ENCODE results near the gene CELA2B. TPM values are rescaled to one million over a fixed set of nuclear protein-coding genes. Genes with fewer than 3 reads are reported as not detected.

The CELA2B gene
- total and polyA plus RNA-seq, 3 donors from 2014 or later = 2.7 to 3.7 (median 3.3) TPM

- Histone ChIP-seq H3K27ac (no peak overlapping the region), H3K27me3 (no peaks in the 10 kb centered on the region), H3K9me3 (no peaks in the 10 kb centered on the region), H3K36me3 (ENCODE audit: low read depth, missing control alignments) (no peaks in the 10 kb centered on the region), H3K4me1 (no peaks in the 10 kb centered on the region), H3K4me3 (no peak overlapping the region)
- TF ChIP-seq CTCF (IDR thresholded peaks at IDR 0.05) (no peak), POLR2A (IDR thresholded peaks at IDR 0.05) (no peak)
- WGBS, 2 donors = 91 to 92% methylated on average over 16 to 17 of the region's 17 CpGs
- DNase-seq = no peak
- intact Hi-C loops (cut with DNase I; ENCODE audit: low total_unique reads) = no loop called here
Observed at GRCh38 chr1:15435239-15436077, 40.4 kb upstream of the CELA2B start.

GRCh38 chr1:15436881-15437442, 38.9 kb upstream of the CELA2B start:
- intact Hi-C loops (cut with DNase I; ENCODE audit: low total_unique reads) = no loop called here

GRCh38 chr1:15439325-15439724, 36.6 kb upstream of the CELA2B start:
- DNase-seq = no peak
- no peak overlapping the region for H3K4me3 ChIP-seq
- H3K27me3 ChIP-seq = no peaks in the 10 kb centered on the region
- peaks cover under 1% of the 10 kb centered on the region for H3K4me1 ChIP-seq
- 93 to 99% methylated on average over 14 of the region's 14 CpGs for WGBS, 2 donors
- no peaks in the 10 kb centered on the region for H3K9me3 ChIP-seq
- no peaks in the 10 kb centered on the region for H3K36me3 ChIP-seq (ENCODE audit: low read depth, missing control alignments)
- no peak overlapping the region for H3K27ac ChIP-seq
- intact Hi-C loops (cut with DNase I; ENCODE audit: low total_unique reads) = no loop called here
- TF ChIP-seq CTCF (IDR thresholded peaks at IDR 0.05) (no peak), POLR2A (IDR thresholded peaks at IDR 0.05) (no peak)

More at GRCh38 chr1:15436881-15437442, 38.9 kb upstream of the CELA2B start:
- Histone ChIP-seq H3K4me3 (no peak overlapping the region), H3K9me3 (no peaks in the 10 kb centered on the region), H3K27ac (no peak overlapping the region), H3K4me1 (no peaks in the 10 kb centered on the region), H3K36me3 (ENCODE audit: low read depth, missing control alignments) (no peaks in the 10 kb centered on the region), H3K27me3 (no peaks in the 10 kb centered on the region)
- WGBS, 2 donors = 96% methylated on average over 6 of the region's 6 CpGs
- TF ChIP-seq CTCF (IDR thresholded peaks at IDR 0.05) (no peak), POLR2A (IDR thresholded peaks at IDR 0.05) (no peak)
- no peak for DNase-seq

- no peak for DNase-seq
- WGBS, 2 donors = 88 to 91% methylated on average over 12 to 13 of the region's 13 CpGs
- H3K9me3 ChIP-seq = no peaks in the 10 kb centered on the region
- intact Hi-C loops (cut with DNase I; ENCODE audit: low total_unique reads) = no loop called here
- peaks cover 3% of the 10 kb centered on the region for H3K4me1 ChIP-seq
- no peaks in the 10 kb centered on the region for H3K27me3 ChIP-seq
- TF ChIP-seq POLR2A (IDR thresholded peaks at IDR 0.05) (no peak), CTCF (IDR thresholded peaks at IDR 0.05) (no peak)
- no peaks in the 10 kb centered on the region for H3K36me3 ChIP-seq (ENCODE audit: low read depth, missing control alignments)
- no peak overlapping the region for H3K4me3 ChIP-seq
- no peak overlapping the region for H3K27ac ChIP-seq
Observed at GRCh38 chr1:15440357-15440756, 35.5 kb upstream of the CELA2B start.
